Measurements from ENCODE around the gene CDKL2.

- TF ChIP-seq CTCF (optimal IDR thresholded peaks at IDR 0.05 in 1 of 3, IDR thresholded peaks at IDR 0.05 in 1 of 3, conservative IDR thresholded peaks at IDR 0.05 in 1 of 3; ENCODE audit: extremely low read depth in 1 of 3, insufficient read depth in 2 of 3, low read length in 3 of 3) (no peak), EZH2 (IDR thresholded peaks at IDR 0.05; ENCODE audit: low read length) (no peak)
Observed at GRCh38 chr4:75598390-75598789, 31.9 kb downstream of the CDKL2 start.
